A549 treated with AZD2906 at 1 μM for 4 hours (cell line): Measurements from ENCODE around the gene VSIR. TPM values are rescaled to one million over a fixed set of nuclear protein-coding genes. Genes with fewer than 3 reads are reported as not detected.

ENCODE experiments used
- total RNA-seq: library from RNA; stranded (reverse); fragments of 200-300 nt; extraction: Qiagen RNA extraction; gene quantifications from 5 replicates; pipeline ENCODE4 v1.2.3, GENCODE V29; 2022

Gene VSIR
- total RNA-seq = 25.5 to 40.9 TPM (median 39.4 TPM) in 5 replicates

DNA sequence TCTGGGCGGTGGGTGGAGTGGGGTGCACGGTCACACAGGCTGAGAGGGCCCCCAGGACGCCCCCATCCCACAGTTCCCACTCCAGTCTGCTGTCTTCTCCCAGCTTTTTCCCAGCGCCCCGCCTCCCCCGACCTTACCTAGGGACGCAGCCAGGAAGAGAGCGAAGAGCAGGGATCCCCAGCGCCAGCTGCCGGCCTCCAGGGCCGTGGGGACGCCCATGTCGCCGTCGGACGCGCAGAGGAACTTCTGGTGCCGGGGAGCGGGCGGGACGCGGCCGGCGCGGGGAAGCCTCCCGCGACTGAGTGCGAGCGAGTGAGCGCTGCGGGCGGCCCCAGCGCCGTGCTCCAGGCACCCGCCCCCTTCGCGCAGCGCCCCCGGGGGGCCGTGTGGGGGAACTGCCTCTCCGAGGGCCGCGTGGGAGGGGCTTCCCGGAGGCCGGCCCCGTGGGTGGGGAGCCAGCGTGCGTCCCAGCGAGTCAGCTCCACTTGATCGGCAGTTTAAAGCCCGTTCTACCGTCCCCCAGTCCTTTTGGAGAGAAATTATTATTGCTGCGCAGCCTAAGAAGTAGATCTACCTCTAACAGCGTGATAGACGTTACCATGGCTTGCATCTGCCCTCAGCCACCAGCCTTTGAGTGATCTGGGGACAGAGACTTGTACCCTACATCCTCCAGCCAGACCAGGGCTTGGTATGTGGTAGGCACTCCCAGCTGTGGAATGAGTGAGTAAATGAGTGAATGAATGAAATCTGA, at the start of gene VSIR:
TSS of gene VSIR (minus strand) at position 300 of the 751 bp plus-strand sequence. CDS start at position 219, 81 bp downstream.

DNA sequence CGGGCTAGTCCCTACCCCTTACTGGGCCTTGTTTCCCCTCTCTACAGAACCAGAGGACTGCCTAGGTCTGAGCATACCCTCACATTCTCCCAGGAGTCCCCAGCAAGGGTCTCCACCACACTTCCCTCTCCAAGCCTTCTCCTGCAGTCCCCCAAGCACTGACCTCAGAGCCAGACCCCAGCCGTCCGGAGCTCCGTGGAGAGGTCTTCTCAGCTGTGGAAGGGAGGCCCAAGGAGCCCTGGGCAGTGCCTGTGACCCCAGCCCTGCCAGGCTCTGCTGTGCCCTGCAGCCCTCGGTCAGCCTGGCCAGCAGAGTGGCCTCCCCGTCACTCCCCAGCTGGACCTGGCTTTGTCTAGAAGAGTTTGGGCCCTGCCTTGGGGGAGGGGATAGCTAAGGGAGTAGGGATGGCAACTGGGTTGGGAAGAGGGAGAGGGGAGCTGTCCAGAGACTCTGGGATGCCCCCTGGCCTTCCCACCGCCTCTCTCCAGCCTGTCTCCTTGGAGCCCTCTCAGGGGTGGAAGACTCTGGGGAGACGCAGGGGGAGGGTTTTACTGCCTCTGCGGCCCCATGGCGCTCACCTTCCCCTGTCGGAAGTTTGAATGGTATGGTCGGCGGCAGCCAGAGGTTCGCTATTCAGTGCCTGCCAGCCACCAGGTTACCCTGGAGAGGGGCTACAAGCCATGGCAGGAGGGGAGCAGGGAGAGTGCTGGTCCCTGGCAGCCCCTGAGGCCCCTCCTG, 53.7 kb downstream of the VSIR start, which contains the start of gene C10orf105:
TSS of gene C10orf105 (minus strand) at position 315 of the 738 bp plus-strand sequence. CDS start 3,441 bp downstream, outside the sequence.

Other genes starting within 250 kb of the VSIR start
- gene C10orf105, start 53.7 kb downstream of the VSIR start, total RNA-seq = not detected in 5 replicates
- gene PSAP, start 77.7 kb upstream of the VSIR start, total RNA-seq = 866 to 952 TPM (median 897 TPM) in 5 replicates
- 49.9 to 62.3 TPM (median 61.0 TPM) in 5 replicates for gene CHST3, start 190.9 kb upstream of the VSIR start, total RNA-seq